PC-9 (cell line): ENCODE measurements around the gene HHLA2. TPM values are rescaled to one million over a fixed set of nuclear protein-coding genes. Genes with fewer than 3 reads are reported as not detected.
"Not testable (repeated sequence)": the region's sequence is repeated elsewhere in the genome, so short reads cannot be mapped to it uniquely, and the experiment has no call there.

Experiments used
- BruUV-seq: library from RNA; stranded (reverse); fragments of 400-500 nt; replicated peaks from 2 replicates; lab custom pipeline; 2021; lab: Mats Ljungman, UMichigan
- CTCF ChIA-PET: fragments of 300-600 bp; sonication (Branson Sonifier 250); formaldehyde crosslinking; loops from one replicate; lab custom pipeline; 2022; ENCODE audit warnings: antibody characterized with exemption; lab: Charles Lee
- POLR2A ChIA-PET: fragments of 300-600 bp; sonication (Branson Sonifier 250); formaldehyde crosslinking; loops from one replicate; lab custom pipeline; 2022; ENCODE audit warnings: antibody characterized with exemption; ENCODE audit not compliant: unreplicated experiment; lab: Charles Lee
- DNase-seq, 2 experiments: peaks; one replicate each; pipeline versions ENCODE4 v3.0.0 to v3.0.0-alpha.2; 2015 to 2022; ENCODE audit warnings: mixed read lengths in 1 of 2
- H2AFZ ChIP-seq: fragments of 200-600 bp; sonication (generic); 2 replicates; pipeline ENCODE4 v1.8.1; 2017; ENCODE audit warnings: antibody characterized with exemption
- H3F3A ChIP-seq: fragments of 200-600 bp; sonication (generic); 2 replicates; pipeline ENCODE4 v1.8.1; 2017; ENCODE audit warnings: antibody characterized with exemption, mild to moderate bottlenecking, low read depth; ENCODE audit not compliant: insufficient read depth
- H3K27ac ChIP-seq: fragments of 200-600 bp; sonication (generic); 2 replicates; pipeline ENCODE4 v1.6.1; 2016; ENCODE audit warnings: mixed run types
- H3K27me3 ChIP-seq: fragments of 200-600 bp; sonication (generic); 2 replicates; pipeline ENCODE4 v1.6.1; 2016; ENCODE audit warnings: low read depth, mixed run types; ENCODE audit not compliant: insufficient read depth
- H3K36me3 ChIP-seq: fragments of 200-600 bp; sonication (generic); 2 replicates; pipeline ENCODE4 v1.6.1; 2016; ENCODE audit warnings: low read depth, mixed run types
- H3K4me1 ChIP-seq: fragments of 200-600 bp; sonication (generic); replicated peaks from 2 replicates; pipeline ENCODE4 v1.6.1; 2016; ENCODE audit warnings: mixed run types; ENCODE audit not compliant: insufficient read depth
- H3K4me2 ChIP-seq: fragments of 200-600 bp; sonication (generic); 2 replicates; pipeline ENCODE4 v1.6.1; 2017; ENCODE audit warnings: mixed run types
- H3K4me3 ChIP-seq: fragments of 200-600 bp; sonication (generic); 2 replicates; pipeline ENCODE4 v1.6.1; 2016; ENCODE audit warnings: mixed run types
- H3K79me2 ChIP-seq: fragments of 200-600 bp; sonication (generic); 2 replicates; pipeline ENCODE4 v1.6.1; 2017; ENCODE audit warnings: low read depth, mixed run types
- H3K9me2 ChIP-seq: fragments of 200-600 bp; sonication (generic); 2 replicates; pipeline ENCODE4 v1.8.1; 2017; ENCODE audit warnings: mild to moderate bottlenecking; ENCODE audit not compliant: insufficient read depth
- H3K9me3 ChIP-seq: fragments of 200-600 bp; sonication (generic); 2 replicates; pipeline ENCODE4 v1.8.1; 2016; ENCODE audit warnings: low read depth; ENCODE audit not compliant: insufficient read depth
- H4K20me1 ChIP-seq: fragments of 200-600 bp; sonication (generic); 2 replicates; pipeline ENCODE4 v1.8.1; 2017; ENCODE audit not compliant: insufficient read depth
- CTCF ChIP-seq: fragments of 200-600 bp; sonication (generic); conservative IDR thresholded peaks from 2 replicates; pipeline ENCODE4 v1.6.1; 2017; ENCODE audit warnings: mixed run types, antibody characterized with exemption, mild to moderate bottlenecking, moderate library complexity
- EZH2 ChIP-seq: fragments of 200-600 bp; sonication (generic); IDR thresholded peaks from 2 replicates; pipeline ENCODE4 v1.8.0; 2017; ENCODE audit warnings: antibody characterized with exemption, low read depth
- intact Hi-C: fragments of 100-400 bp; cut with micrococcal nuclease; formaldehyde crosslinking; loops from one replicate; pipeline ENCODE4 v1.10.0; 2022; ENCODE audit not compliant: unreplicated experiment
- total RNA-seq: library from RNA; stranded (reverse); gene quantifications from 2 replicates; pipeline ENCODE4 v1.2.3, GENCODE V29; 2021

HHLA2 gene
- total RNA-seq, 1 experiment from 2014 or later = not detected

GRCh38 chr3:108251844-108252243 lies 44.5 kb upstream of the HHLA2 start:
- no peak overlapping the region for H2AFZ ChIP-seq
- CTCF ChIA-PET = no interaction called here
- H3K4me2 ChIP-seq = no peak overlapping the region
- no peaks in the 10 kb centered on the region for H3K36me3 ChIP-seq
- no peaks in the 10 kb centered on the region for H3K27me3 ChIP-seq
- intact Hi-C loops = no loop called here
- no peaks in the 10 kb centered on the region for H3K79me2 ChIP-seq
- no peaks in the 10 kb centered on the region for H3K4me1 ChIP-seq
- POLR2A ChIA-PET = no interaction called here
- H3K9me3 ChIP-seq = no peaks in the 10 kb centered on the region
- H3K4me3 ChIP-seq = no peak overlapping the region
- BruUV-seq = no TSS peak
- TF ChIP-seq EZH2 = no peak
- no peak for TF ChIP-seq CTCF
- H4K20me1 ChIP-seq = no peaks in the 10 kb centered on the region
- no peaks in the 10 kb centered on the region for H3F3A ChIP-seq
- no peak for DNase-seq
- H3K9me2 ChIP-seq = no peaks in the 10 kb centered on the region
- no peak overlapping the region for H3K27ac ChIP-seq

GRCh38 chr3:108255131-108255530 lies 41.2 kb upstream of the HHLA2 start:
- Histone ChIP-seq H3F3A (no peaks in the 10 kb centered on the region), H3K4me1 (no peaks in the 10 kb centered on the region), H3K9me2 (no peaks in the 10 kb centered on the region), H3K4me3 (no peak overlapping the region), H3K79me2 (no peaks in the 10 kb centered on the region), H3K9me3 (no peaks in the 10 kb centered on the region), H3K36me3 (no peaks in the 10 kb centered on the region), H3K27ac (no peak overlapping the region), H4K20me1 (no peaks in the 10 kb centered on the region), H2AFZ (no peak overlapping the region), H3K27me3 (no peaks in the 10 kb centered on the region), H3K4me2 (no peak overlapping the region)
- no TSS peak for BruUV-seq
- intact Hi-C loops = no loop called here
- CTCF ChIA-PET = no interaction called here
- no peak for DNase-seq
- POLR2A ChIA-PET = no interaction called here
- TF ChIP-seq CTCF (no peak), EZH2 (no peak)

GRCh38 chr3:108264534-108265298 lies 31.6 kb upstream of the HHLA2 start:
- CTCF ChIA-PET, H4K20me1 ChIP-seq, H3K4me3 ChIP-seq, POLR2A ChIA-PET, DNase-seq, H3K9me3 ChIP-seq, H3K4me1 ChIP-seq, H3K79me2 ChIP-seq, H3K4me2 ChIP-seq, intact Hi-C loops, H3K27ac ChIP-seq, H3K9me2 ChIP-seq, BruUV-seq, H3K27me3 ChIP-seq, H2AFZ ChIP-seq, H3F3A ChIP-seq, H3K36me3 ChIP-seq: not testable (repeated sequence)

GRCh38 chr3:108268235-108268634 lies 28.1 kb upstream of the HHLA2 start:
- H3K27me3 ChIP-seq, intact Hi-C loops, H3K9me2 ChIP-seq, H3K4me2 ChIP-seq, H3F3A ChIP-seq, H4K20me1 ChIP-seq, H3K4me3 ChIP-seq, H3K4me1 ChIP-seq, CTCF ChIA-PET, H3K36me3 ChIP-seq, BruUV-seq, H3K79me2 ChIP-seq, H2AFZ ChIP-seq, DNase-seq, H3K9me3 ChIP-seq, H3K27ac ChIP-seq: not testable (repeated sequence)
- POLR2A ChIA-PET = interaction anchor here (0.6 kb wide), 1 partner anchor 357 kb away, joined by 4 read pairs; no protein-coding TSS in a partner anchor
